Measurements from ENCODE around the gene MIEF2. TPM values are rescaled to one million over a fixed set of nuclear protein-coding genes. Genes with fewer than 3 reads are reported as not detected.
A peak's percentile ranks its signal among the peaks of the same experiment; 100 is the strongest.

Gene MIEF2
- total and polyA plus RNA-seq, 8 donors: 5.8 to 11.1 (median 9.1) TPM

DNA sequence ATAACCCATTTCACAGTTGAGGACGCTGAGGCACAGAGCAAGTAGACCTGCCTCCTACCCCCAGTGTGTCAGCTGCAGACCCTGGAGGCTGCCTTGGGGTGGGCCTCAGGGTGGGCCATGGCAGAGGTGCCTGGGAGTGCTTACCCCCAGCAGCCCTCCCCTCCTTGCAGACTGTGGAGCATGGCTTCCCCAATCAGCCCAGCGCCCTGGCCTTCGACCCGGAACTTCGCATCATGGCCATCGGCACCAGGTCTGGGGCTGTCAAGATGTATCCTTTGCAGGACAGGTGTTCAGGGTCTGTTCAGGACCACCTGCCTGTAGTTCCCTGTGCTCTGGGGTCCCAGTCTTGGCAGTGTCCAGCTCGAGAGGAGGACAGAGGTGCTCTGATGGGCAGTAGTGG lies 30.7 kb upstream of the MIEF2 start:
- no peaks in the 10 kb centered on the region for H3K9me3 ChIP-seq
- no peaks in the 10 kb centered on the region for H3K27me3 ChIP-seq
- intact Hi-C loops (cut with DNase I): no loop called here
- ATAC-seq (no peak), DNase-seq (no peak), FAIRE-seq (no peak)
- H3K4me1 ChIP-seq: no peaks in the 10 kb centered on the region
- TF ChIP-seq, protein P1, sequence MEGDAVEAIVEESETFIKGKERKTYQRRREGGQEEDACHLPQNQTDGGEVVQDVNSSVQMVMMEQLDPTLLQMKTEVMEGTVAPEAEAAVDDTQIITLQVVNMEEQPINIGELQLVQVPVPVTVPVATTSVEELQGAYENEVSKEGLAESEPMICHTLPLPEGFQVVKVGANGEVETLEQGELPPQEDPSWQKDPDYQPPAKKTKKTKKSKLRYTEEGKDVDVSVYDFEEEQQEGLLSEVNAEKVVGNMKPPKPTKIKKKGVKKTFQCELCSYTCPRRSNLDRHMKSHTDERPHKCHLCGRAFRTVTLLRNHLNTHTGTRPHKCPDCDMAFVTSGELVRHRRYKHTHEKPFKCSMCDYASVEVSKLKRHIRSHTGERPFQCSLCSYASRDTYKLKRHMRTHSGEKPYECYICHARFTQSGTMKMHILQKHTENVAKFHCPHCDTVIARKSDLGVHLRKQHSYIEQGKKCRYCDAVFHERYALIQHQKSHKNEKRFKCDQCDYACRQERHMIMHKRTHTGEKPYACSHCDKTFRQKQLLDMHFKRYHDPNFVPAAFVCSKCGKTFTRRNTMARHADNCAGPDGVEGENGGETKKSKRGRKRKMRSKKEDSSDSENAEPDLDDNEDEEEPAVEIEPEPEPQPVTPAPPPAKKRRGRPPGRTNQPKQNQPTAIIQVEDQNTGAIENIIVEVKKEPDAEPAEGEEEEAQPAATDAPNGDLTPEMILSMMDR (IDR thresholded peaks at IDR 0.05): no peak
- WGBS, 2 donors: 85 to 87% methylated on average over 7 of the region's 7 CpGs
- no peaks in the 10 kb centered on the region for H3K36me3 ChIP-seq
- H3K4me3 ChIP-seq: no peak overlapping the region
- no peak overlapping the region for H3K27ac ChIP-seq

- intact Hi-C loops (cut with DNase I): no loop called here
- TF ChIP-seq, protein P1 (IDR thresholded peaks at IDR 0.05): no peak
- no peak overlapping the region for H3K4me3 ChIP-seq
- H3K9me3 ChIP-seq: no peaks in the 10 kb centered on the region
- H3K4me1 ChIP-seq: no peaks in the 10 kb centered on the region
- H3K36me3 ChIP-seq: no peaks in the 10 kb centered on the region
- H3K27me3 ChIP-seq: no peaks in the 10 kb centered on the region
- no peak for FAIRE-seq
- ATAC-seq: no peak
- peak in 1 of 6 donors; percentile 50 for DNase-seq
- no peak overlapping the region for H3K27ac ChIP-seq
- WGBS, 2 donors: 78 to 80% methylated on average over 12 to 14 of the region's 14 CpGs
These were observed 29.9 kb upstream of the MIEF2 start for GRCh38 chr17:18230288-18231141.

DNA sequence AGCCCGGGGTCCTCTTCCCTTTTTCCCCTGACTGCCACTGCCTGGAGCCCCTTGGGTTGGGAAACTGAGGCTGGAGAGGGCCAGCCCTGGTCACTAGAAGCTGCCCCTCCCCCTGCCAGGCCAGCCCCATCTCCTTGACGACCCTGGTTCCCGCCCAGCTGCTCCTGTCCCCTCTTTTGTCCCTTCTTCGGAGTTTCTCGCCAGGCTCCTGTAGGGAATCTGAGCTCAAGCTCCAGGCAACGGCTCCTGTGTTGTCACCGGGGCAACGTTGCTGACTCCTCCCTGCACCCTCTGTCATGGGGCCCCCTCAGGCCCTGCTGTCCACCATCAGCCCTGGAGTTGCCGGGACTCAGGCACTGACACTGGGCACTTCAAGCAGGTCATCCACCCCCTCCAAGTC lies 29.3 kb upstream of the MIEF2 start:
- TF ChIP-seq, protein P1 (IDR thresholded peaks at IDR 0.05): no peak
- Histone ChIP-seq H3K4me1 (no peaks in the 10 kb centered on the region), H3K27ac (no peak overlapping the region), H3K4me3 (no peak overlapping the region), H3K36me3 (no peaks in the 10 kb centered on the region), H3K27me3 (no peaks in the 10 kb centered on the region), H3K9me3 (no peaks in the 10 kb centered on the region)
- FAIRE-seq: no peak
- 70 to 74% methylated on average over 9 of the region's 9 CpGs for WGBS, 2 donors
- peak in 2 of 4 donors; percentile 31 to 48 for ATAC-seq
- DNase-seq: no peak
- intact Hi-C loops (cut with DNase I): no loop called here

- no peaks in the 10 kb centered on the region for H3K9me3 ChIP-seq
- 88 to 90% methylated on average over 22 of the region's 22 CpGs for WGBS, 2 donors
- FAIRE-seq: no peak
- TF ChIP-seq, protein P1 (IDR thresholded peaks at IDR 0.05): no peak
- H3K27me3 ChIP-seq: no peaks in the 10 kb centered on the region
- no peaks in the 10 kb centered on the region for H3K36me3 ChIP-seq
- H3K27ac ChIP-seq: no peak overlapping the region
- peak in 1 of 6 donors; percentile 64 for DNase-seq
- no peak overlapping the region for H3K4me3 ChIP-seq
- ATAC-seq: no peak
- H3K4me1 ChIP-seq: no peaks in the 10 kb centered on the region
- intact Hi-C loops (cut with DNase I): no loop called here
These were observed 26.5 kb upstream of the MIEF2 start for GRCh38 chr17:18233803-18234518.
